Measurements from ENCODE around the gene ARHGAP36.

ARHGAP36 gene

GRCh38 chrX:131058136-131058868, at the start of gene ARHGAP36:
TSS of gene ARHGAP36 (plus strand) at chrX:131058346. CDS start at chrX:131081666, 23,320 bp downstream.
- TF ChIP-seq, protein P1, sequence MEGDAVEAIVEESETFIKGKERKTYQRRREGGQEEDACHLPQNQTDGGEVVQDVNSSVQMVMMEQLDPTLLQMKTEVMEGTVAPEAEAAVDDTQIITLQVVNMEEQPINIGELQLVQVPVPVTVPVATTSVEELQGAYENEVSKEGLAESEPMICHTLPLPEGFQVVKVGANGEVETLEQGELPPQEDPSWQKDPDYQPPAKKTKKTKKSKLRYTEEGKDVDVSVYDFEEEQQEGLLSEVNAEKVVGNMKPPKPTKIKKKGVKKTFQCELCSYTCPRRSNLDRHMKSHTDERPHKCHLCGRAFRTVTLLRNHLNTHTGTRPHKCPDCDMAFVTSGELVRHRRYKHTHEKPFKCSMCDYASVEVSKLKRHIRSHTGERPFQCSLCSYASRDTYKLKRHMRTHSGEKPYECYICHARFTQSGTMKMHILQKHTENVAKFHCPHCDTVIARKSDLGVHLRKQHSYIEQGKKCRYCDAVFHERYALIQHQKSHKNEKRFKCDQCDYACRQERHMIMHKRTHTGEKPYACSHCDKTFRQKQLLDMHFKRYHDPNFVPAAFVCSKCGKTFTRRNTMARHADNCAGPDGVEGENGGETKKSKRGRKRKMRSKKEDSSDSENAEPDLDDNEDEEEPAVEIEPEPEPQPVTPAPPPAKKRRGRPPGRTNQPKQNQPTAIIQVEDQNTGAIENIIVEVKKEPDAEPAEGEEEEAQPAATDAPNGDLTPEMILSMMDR (IDR thresholded peaks at IDR 0.05; ENCODE audit: low read depth, low read length), result no peak
- H3K4me3 ChIP-seq (ENCODE audit: low read depth, low read length), result no peak within 1 kb of the TSS

GRCh38 chrX:131010186-131010585, 48.0 kb upstream of the ARHGAP36 start:
- TF ChIP-seq, protein P1 (IDR thresholded peaks at IDR 0.05; ENCODE audit: low read depth, low read length), result no peak
- no peak overlapping the region for H3K4me3 ChIP-seq (ENCODE audit: low read depth, low read length)

GRCh38 chrX:131025336-131025735, 32.8 kb upstream of the ARHGAP36 start:
- TF ChIP-seq, protein P1 (IDR thresholded peaks at IDR 0.05; ENCODE audit: low read depth, low read length), result no peak
- H3K4me3 ChIP-seq (ENCODE audit: low read depth, low read length), result no peak overlapping the region

DNA sequence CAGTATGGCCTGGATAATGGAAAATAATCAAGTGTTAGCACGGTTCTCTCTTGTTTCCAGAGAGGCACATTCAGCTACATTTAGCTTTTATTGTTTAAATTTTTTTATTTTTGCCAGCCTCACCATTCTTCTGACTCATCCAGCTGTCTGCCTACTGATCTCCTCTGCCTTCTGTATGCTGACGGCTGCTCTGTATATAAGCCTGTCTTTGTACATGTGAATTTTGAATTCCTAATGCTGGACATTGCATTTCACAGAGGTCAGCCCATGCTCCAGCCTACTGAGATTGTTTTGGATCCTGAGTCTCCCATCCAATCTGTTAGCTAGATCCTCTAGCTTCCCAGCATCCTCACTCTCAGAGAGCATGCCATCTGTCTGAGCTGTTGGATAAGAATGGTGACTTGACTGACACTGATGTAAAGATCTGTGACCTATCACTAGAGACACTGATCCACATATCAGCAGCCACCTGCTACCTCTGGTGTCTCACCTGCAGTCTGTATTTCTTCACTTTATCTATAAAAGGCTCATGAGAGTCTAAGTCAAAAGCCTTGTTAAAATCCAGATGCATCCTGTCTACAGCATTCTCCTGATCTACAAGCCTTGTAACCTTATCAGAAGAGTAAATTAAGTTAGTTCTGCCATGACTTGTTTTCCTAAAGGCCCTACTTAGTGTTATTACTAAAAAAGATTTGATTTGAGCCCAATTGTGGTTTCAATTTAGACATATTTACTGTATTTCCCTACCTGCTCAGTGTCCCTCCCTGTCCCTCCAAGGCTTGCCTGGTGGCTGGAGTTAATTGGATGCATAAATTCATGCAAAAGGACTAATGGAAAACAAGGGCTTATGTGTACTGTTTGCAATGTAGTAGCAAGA, 25.6 kb upstream of the ARHGAP36 start:
- TF ChIP-seq, protein P1 (IDR thresholded peaks at IDR 0.05; ENCODE audit: low read depth, low read length), result no peak
- no peak overlapping the region for H3K4me3 ChIP-seq (ENCODE audit: low read depth, low read length)

GRCh38 chrX:131034063-131034462, 24.1 kb upstream of the ARHGAP36 start:
- H3K4me3 ChIP-seq (ENCODE audit: low read depth, low read length), result no peak overlapping the region
- TF ChIP-seq, protein P1 (IDR thresholded peaks at IDR 0.05; ENCODE audit: low read depth, low read length), result no peak

DNA sequence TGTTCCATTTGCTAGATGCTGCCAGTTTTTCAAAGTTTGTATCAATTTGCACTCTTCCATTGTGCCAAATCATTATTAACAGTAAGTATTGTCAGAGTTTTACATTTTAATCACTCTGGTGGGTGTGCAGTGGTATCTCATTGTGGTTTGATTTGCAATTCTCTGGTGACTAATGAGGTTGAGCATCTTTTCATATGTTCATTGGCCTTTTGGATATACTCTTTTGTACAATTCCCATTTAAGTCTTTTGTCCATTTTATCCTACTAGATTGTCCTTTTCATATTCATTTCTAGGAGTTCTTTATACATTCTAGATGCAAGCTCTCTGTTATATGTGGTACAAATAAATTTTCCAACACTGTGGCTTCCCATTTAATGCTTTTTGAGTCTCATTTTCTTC, 17.4 kb upstream of the ARHGAP36 start:
- TF ChIP-seq, protein P1 (IDR thresholded peaks at IDR 0.05; ENCODE audit: low read depth, low read length), result no peak
- H3K4me3 ChIP-seq (ENCODE audit: low read depth, low read length), result no peak overlapping the region

DNA sequence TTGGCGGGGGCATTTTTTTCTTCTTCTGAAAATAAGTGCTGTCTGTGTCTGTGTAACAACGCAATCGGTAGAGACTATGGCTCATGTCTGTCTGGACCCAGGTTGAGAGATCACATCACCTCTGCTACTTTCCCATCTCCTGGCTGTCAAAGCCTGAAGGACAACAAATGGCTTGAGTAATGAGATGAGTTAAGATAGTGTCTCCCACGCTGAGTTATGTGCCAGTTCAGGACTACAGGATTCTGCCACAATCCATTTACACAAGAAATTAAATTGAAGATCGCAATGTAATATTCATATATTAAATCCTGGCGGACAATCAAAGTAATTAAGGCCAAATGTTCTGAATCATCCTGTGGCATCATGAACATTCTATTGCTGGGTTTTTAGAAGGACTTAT, 16.5 kb upstream of the ARHGAP36 start:
- TF ChIP-seq, protein P1 (IDR thresholded peaks at IDR 0.05; ENCODE audit: low read depth, low read length), result no peak
- no peak overlapping the region for H3K4me3 ChIP-seq (ENCODE audit: low read depth, low read length)

Data from WI38 (cell line).